OCI-LY3 (cell line): ENCODE data around the gene TTF1.

Experiments used
- EZH2phosphoT487 ChIP-seq: fragments of 200-600 bp; shearing (Covaris generic); IDR thresholded peaks from 2 replicates; pipeline ENCODE4 v1.6.1; 2018; ENCODE audit warnings: antibody characterized with exemption, mixed run types, low read depth
- TF ChIP-seq, protein P1 (sequence below): fragments of 200-600, 300-600 bp; sonication (generic); IDR thresholded peaks from 2 replicates; pipeline ENCODE4 v1.5.1; 2014; ENCODE audit warnings: antibody characterized with exemption, low read length, low read depth

DNA sequence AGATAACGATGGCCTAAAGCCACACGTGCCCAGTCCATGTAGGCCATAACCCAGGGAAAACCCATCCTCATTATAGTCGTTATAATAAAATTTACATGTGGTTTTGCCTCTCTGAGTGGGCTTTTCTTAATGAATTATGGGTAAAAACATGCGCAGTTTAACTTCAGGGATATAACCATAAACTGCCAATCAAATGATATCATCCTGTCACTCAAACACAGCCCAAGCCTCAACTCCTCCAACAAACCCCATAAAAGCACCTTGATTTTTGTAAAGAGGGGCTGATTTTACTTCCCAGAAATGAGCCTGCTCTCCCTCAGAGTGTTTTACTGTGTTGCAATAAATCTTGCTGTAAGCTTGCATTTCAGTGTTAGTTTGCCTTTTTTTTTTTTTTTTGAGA, 36.0 kb downstream of the TTF1 start:
- TF ChIP-seq, protein P1, sequence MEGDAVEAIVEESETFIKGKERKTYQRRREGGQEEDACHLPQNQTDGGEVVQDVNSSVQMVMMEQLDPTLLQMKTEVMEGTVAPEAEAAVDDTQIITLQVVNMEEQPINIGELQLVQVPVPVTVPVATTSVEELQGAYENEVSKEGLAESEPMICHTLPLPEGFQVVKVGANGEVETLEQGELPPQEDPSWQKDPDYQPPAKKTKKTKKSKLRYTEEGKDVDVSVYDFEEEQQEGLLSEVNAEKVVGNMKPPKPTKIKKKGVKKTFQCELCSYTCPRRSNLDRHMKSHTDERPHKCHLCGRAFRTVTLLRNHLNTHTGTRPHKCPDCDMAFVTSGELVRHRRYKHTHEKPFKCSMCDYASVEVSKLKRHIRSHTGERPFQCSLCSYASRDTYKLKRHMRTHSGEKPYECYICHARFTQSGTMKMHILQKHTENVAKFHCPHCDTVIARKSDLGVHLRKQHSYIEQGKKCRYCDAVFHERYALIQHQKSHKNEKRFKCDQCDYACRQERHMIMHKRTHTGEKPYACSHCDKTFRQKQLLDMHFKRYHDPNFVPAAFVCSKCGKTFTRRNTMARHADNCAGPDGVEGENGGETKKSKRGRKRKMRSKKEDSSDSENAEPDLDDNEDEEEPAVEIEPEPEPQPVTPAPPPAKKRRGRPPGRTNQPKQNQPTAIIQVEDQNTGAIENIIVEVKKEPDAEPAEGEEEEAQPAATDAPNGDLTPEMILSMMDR = no peak
- TF ChIP-seq EZH2phosphoT487 = no peak
